ENCODE measurements around the gene SDCBP2.

Gene SDCBP2

GRCh38 chr20:1308702-1309095, 20.2 kb downstream of the SDCBP2 start:
- Histone ChIP-seq H3K4me1 (ENCODE audit: low read depth, poor library complexity, severe bottlenecking) (no peaks in the 10 kb centered on the region), H3K79me2 (ENCODE audit: insufficient read depth, low read depth) (no peaks in the 10 kb centered on the region), H3K4me3 (IDR thresholded peaks at IDR 0.05; ENCODE audit: insufficient read depth, low read depth, low read length) (no peak overlapping the region), H2AFZ (ENCODE audit: low read depth) (no peak overlapping the region), H3K4me2 (no peak overlapping the region), H3K9ac (no peak overlapping the region), H3K27me3 (ENCODE audit: insufficient read depth, low read depth) (no peaks in the 10 kb centered on the region), H4K20me1 (ENCODE audit: insufficient read depth) (no peaks in the 10 kb centered on the region), H3K36me3 (ENCODE audit: insufficient read depth) (no peaks in the 10 kb centered on the region), H3K27ac (no peak overlapping the region)
- TF ChIP-seq CTCF (conservative IDR thresholded peaks at IDR 0.05; ENCODE audit: low read depth, low read length): no peak

GRCh38 chr20:1308067-1308701, 20.8 kb downstream of the SDCBP2 start:
- no peak for TF ChIP-seq CTCF (conservative IDR thresholded peaks at IDR 0.05; ENCODE audit: low read depth, low read length)
- Histone ChIP-seq H3K9ac (no peak overlapping the region), H3K4me1 (ENCODE audit: low read depth, poor library complexity, severe bottlenecking) (no peaks in the 10 kb centered on the region), H3K79me2 (ENCODE audit: insufficient read depth, low read depth) (no peaks in the 10 kb centered on the region), H3K27me3 (ENCODE audit: insufficient read depth, low read depth) (no peaks in the 10 kb centered on the region), H4K20me1 (ENCODE audit: insufficient read depth) (no peaks in the 10 kb centered on the region), H3K36me3 (ENCODE audit: insufficient read depth) (no peaks in the 10 kb centered on the region), H2AFZ (ENCODE audit: low read depth) (no peak overlapping the region), H3K4me3 (IDR thresholded peaks at IDR 0.05; ENCODE audit: insufficient read depth, low read depth, low read length) (no peak overlapping the region), H3K27ac (no peak overlapping the region), H3K4me2 (no peak overlapping the region)

GRCh38 chr20:1307571-1307971, 21.4 kb downstream of the SDCBP2 start:
- no peaks in the 10 kb centered on the region for H4K20me1 ChIP-seq (ENCODE audit: insufficient read depth)
- H2AFZ ChIP-seq (ENCODE audit: low read depth): no peak overlapping the region
- no peaks in the 10 kb centered on the region for H3K4me1 ChIP-seq (ENCODE audit: low read depth, poor library complexity, severe bottlenecking)
- TF ChIP-seq CTCF (conservative IDR thresholded peaks at IDR 0.05; ENCODE audit: low read depth, low read length): no peak
- no peaks in the 10 kb centered on the region for H3K27me3 ChIP-seq (ENCODE audit: insufficient read depth, low read depth)
- no peaks in the 10 kb centered on the region for H3K79me2 ChIP-seq (ENCODE audit: insufficient read depth, low read depth)
- H3K4me2 ChIP-seq: no peak overlapping the region
- no peak overlapping the region for H3K27ac ChIP-seq
- H3K4me3 ChIP-seq (IDR thresholded peaks at IDR 0.05; ENCODE audit: insufficient read depth, low read depth, low read length): no peak overlapping the region
- H3K9ac ChIP-seq: no peak overlapping the region
- no peaks in the 10 kb centered on the region for H3K36me3 ChIP-seq (ENCODE audit: insufficient read depth)

- no peaks in the 10 kb centered on the region for H3K36me3 ChIP-seq (ENCODE audit: insufficient read depth)
- no peaks in the 10 kb centered on the region for H3K27me3 ChIP-seq (ENCODE audit: insufficient read depth, low read depth)
- H2AFZ ChIP-seq (ENCODE audit: low read depth): no peak overlapping the region
- H3K79me2 ChIP-seq (ENCODE audit: insufficient read depth, low read depth): no peaks in the 10 kb centered on the region
- no peaks in the 10 kb centered on the region for H3K4me1 ChIP-seq (ENCODE audit: low read depth, poor library complexity, severe bottlenecking)
- no peak overlapping the region for H3K4me2 ChIP-seq
- TF ChIP-seq CTCF (conservative IDR thresholded peaks at IDR 0.05; ENCODE audit: low read depth, low read length): no peak
- H3K9ac ChIP-seq: no peak overlapping the region
- H3K4me3 ChIP-seq (IDR thresholded peaks at IDR 0.05; ENCODE audit: insufficient read depth, low read depth, low read length): no peak overlapping the region
- H3K27ac ChIP-seq: no peak overlapping the region
- H4K20me1 ChIP-seq (ENCODE audit: insufficient read depth): no peaks in the 10 kb centered on the region
Measured at GRCh38 chr20:1307171-1307570, 21.8 kb downstream of the SDCBP2 start.
